BLaER1 treated with 17β-estradiol and CSF1 and Interleukin-3, amounts not matched to agents 10 nM and 100 nM (cell line): ENCODE measurements around the gene DHRS3.
"Not testable (repeated sequence)": the region's sequence is repeated elsewhere in the genome, so short reads cannot be mapped to it uniquely, and the experiment has no call there.

Source experiments
- H3K27ac ChIP-seq, 11 experiments: shearing (Covaris generic); formaldehyde crosslinking; 2 replicates each; pipeline ENCODE4 v1.8.1; 2022
- H3K27me3 ChIP-seq, 11 experiments: shearing (Covaris generic); formaldehyde crosslinking; 2 replicates each; pipeline ENCODE4 v1.8.1; 2022
- H3K36me3 ChIP-seq, 11 experiments: shearing (Covaris generic); formaldehyde crosslinking; 2 replicates each; pipeline ENCODE4 v1.8.1; 2022
- H3K4me1 ChIP-seq, 10 experiments: shearing (Covaris generic); formaldehyde crosslinking; 2 replicates each; pipeline ENCODE4 v1.8.1; 2022
- H3K4me2 ChIP-seq, 11 experiments: shearing (Covaris generic); formaldehyde crosslinking; 2 replicates each; pipeline ENCODE4 v1.8.1; 2022
- H3K4me3 ChIP-seq, 10 experiments: shearing (Covaris generic); formaldehyde crosslinking; 2 replicates each; pipeline ENCODE4 v1.8.1; 2022
- H3K9ac ChIP-seq, 11 experiments: shearing (Covaris generic); formaldehyde crosslinking; 2 replicates each; pipeline ENCODE4 v1.8.1; 2022
- H3K9me3 ChIP-seq, 11 experiments: shearing (Covaris generic); formaldehyde crosslinking; replicated peaks in 1 of 11; 2 replicates each; pipeline ENCODE4 v1.8.1; 2022
- H4K20me1 ChIP-seq, 11 experiments: shearing (Covaris generic); formaldehyde crosslinking; 2 replicates each; pipeline ENCODE4 v1.8.1; 2022
- Cebpa-rat ChIP-seq, 11 experiments: shearing (Covaris generic); IDR thresholded peaks; 2 replicates each; pipeline ENCODE4 v1.8.1; 2022

The DHRS3 gene

GRCh38 chr1:12542616-12543592 is 75.1 kb downstream of the DHRS3 start:
- no peak overlapping the region for H3K9ac ChIP-seq
- H3K27ac ChIP-seq: no peak overlapping the region
- H3K4me1 ChIP-seq: peaks cover 19 to 77% (median 61%) of the 10 kb centered on the region in 10 experiments
- H3K4me3 ChIP-seq: no peak overlapping the region
- no peak for TF ChIP-seq Cebpa-rat (IDR thresholded peaks at IDR 0.05)
- H3K4me2 ChIP-seq: peak overlapping the region in 7 of 11 experiments; percentile 74 to 94 (median 84); a peak in 12 of 22 replicates
- H4K20me1 ChIP-seq: no peaks in the 10 kb centered on the region; a peak in 1 of 22 replicates
- no peaks in the 10 kb centered on the region for H3K27me3 ChIP-seq
- H3K36me3 ChIP-seq: no peaks in the 10 kb centered on the region
- peaks cover 0 to 3% (median 0%) of the 10 kb centered on the region in 11 experiments; a peak in 3 of 22 replicates for H3K9me3 ChIP-seq

- H3K27ac ChIP-seq: peak overlapping the region in 2 of 11 experiments; percentile 22 to 34; a peak in 2 of 22 replicates
- H3K27me3 ChIP-seq: no peaks in the 10 kb centered on the region
- no peak overlapping the region for H3K4me3 ChIP-seq
- H3K9ac ChIP-seq: peak overlapping the region in 1 of 11 experiments; percentile 65; a peak in 2 of 22 replicates
- no peak for TF ChIP-seq Cebpa-rat (IDR thresholded peaks at IDR 0.05)
- H3K4me2 ChIP-seq: peak overlapping the region in 9 of 11 experiments; percentile 72 to 94 (median 83); a peak in 18 of 22 replicates
- peaks cover 19 to 69% (median 53%) of the 10 kb centered on the region in 10 experiments for H3K4me1 ChIP-seq
- peaks cover 2 to 11% (median 7%) of the 10 kb centered on the region in 11 experiments; a peak in 15 of 22 replicates for H3K9me3 ChIP-seq
- no peaks in the 10 kb centered on the region for H3K36me3 ChIP-seq
- no peaks in the 10 kb centered on the region; a peak in 1 of 22 replicates for H4K20me1 ChIP-seq
These were observed 75.9 kb downstream of the DHRS3 start for GRCh38 chr1:12542138-12542465.

GRCh38 chr1:12541274-12542137 is 76.5 kb downstream of the DHRS3 start:
- H4K20me1 ChIP-seq: no peaks in the 10 kb centered on the region; a peak in 1 of 22 replicates
- peaks cover 0 to under 1% (median 0%) of the 10 kb centered on the region in 11 experiments; a peak in 1 of 22 replicates for H3K36me3 ChIP-seq
- peaks cover 8 to 17% (median 13%) of the 10 kb centered on the region in 11 experiments for H3K9me3 ChIP-seq
- peak overlapping the region in 7 of 11 experiments; percentile 6 to 65 (median 50); a peak in 9 of 22 replicates for H3K9ac ChIP-seq
- TF ChIP-seq Cebpa-rat (IDR thresholded peaks at IDR 0.05): no peak
- no peaks in the 10 kb centered on the region for H3K27me3 ChIP-seq
- peak overlapping the region in 5 of 11 experiments; percentile 10 to 34 (median 27); a peak in 5 of 22 replicates for H3K27ac ChIP-seq
- H3K4me3 ChIP-seq: no peak overlapping the region; a peak in 1 of 20 replicates
- H3K4me1 ChIP-seq: peaks cover 19 to 63% (median 47%) of the 10 kb centered on the region in 10 experiments
- H3K4me2 ChIP-seq: peak overlapping the region; percentile 41 to 94 (median 78)

GRCh38 chr1:12540580-12541273 is 77.3 kb downstream of the DHRS3 start:
- H4K20me1 ChIP-seq: no peaks in the 10 kb centered on the region; a peak in 1 of 22 replicates
- H3K27me3 ChIP-seq: no peaks in the 10 kb centered on the region
- peak overlapping the region in 6 of 11 experiments; percentile 28 to 65 (median 50); a peak in 6 of 22 replicates for H3K9ac ChIP-seq
- no peak overlapping the region for H3K4me3 ChIP-seq
- H3K4me1 ChIP-seq: peaks cover 19 to 55% (median 39%) of the 10 kb centered on the region in 10 experiments
- no peak for TF ChIP-seq Cebpa-rat (IDR thresholded peaks at IDR 0.05)
- H3K9me3 ChIP-seq: peaks cover 15 to 25% (median 21%) of the 10 kb centered on the region in 11 experiments
- peaks cover 0 to 6% (median 0%) of the 10 kb centered on the region in 11 experiments; a peak in 3 of 22 replicates for H3K36me3 ChIP-seq
- no peak overlapping the region for H3K27ac ChIP-seq
- peak overlapping the region; percentile 41 to 94 (median 78) for H3K4me2 ChIP-seq

GRCh38 chr1:12539705-12540579 is 78.1 kb downstream of the DHRS3 start:
- no peak overlapping the region for H3K4me2 ChIP-seq
- H3K36me3 ChIP-seq: peaks cover 0 to 6% (median 0%) of the 10 kb centered on the region in 11 experiments; a peak in 3 of 22 replicates
- H3K4me3 ChIP-seq: no peak overlapping the region
- H3K9me3 ChIP-seq: peaks cover 18 to 33% (median 26%) of the 10 kb centered on the region in 11 experiments
- H3K27me3 ChIP-seq: no peaks in the 10 kb centered on the region
- no peak overlapping the region for H3K9ac ChIP-seq
- H3K27ac ChIP-seq: no peak overlapping the region
- H3K4me1 ChIP-seq: peaks cover 14 to 47% (median 31%) of the 10 kb centered on the region in 10 experiments
- no peak for TF ChIP-seq Cebpa-rat (IDR thresholded peaks at IDR 0.05)
- H4K20me1 ChIP-seq: no peaks in the 10 kb centered on the region; a peak in 1 of 22 replicates

- no peaks in the 10 kb centered on the region for H3K27me3 ChIP-seq
- no peak overlapping the region for H3K9ac ChIP-seq
- H3K9me3 ChIP-seq: peaks cover 18 to 36% (median 27%) of the 10 kb centered on the region in 11 experiments
- H3K27ac ChIP-seq: no peak overlapping the region
- no peaks in the 10 kb centered on the region; a peak in 1 of 22 replicates for H4K20me1 ChIP-seq
- TF ChIP-seq Cebpa-rat (IDR thresholded peaks at IDR 0.05): no peak
- H3K36me3 ChIP-seq: peaks cover 0 to 6% (median 0%) of the 10 kb centered on the region in 11 experiments; a peak in 3 of 22 replicates
- no peak overlapping the region for H3K4me2 ChIP-seq
- no peak overlapping the region for H3K4me3 ChIP-seq
- peaks cover 12 to 41% (median 25%) of the 10 kb centered on the region in 10 experiments for H3K4me1 ChIP-seq
These were observed 78.7 kb downstream of the DHRS3 start for GRCh38 chr1:12539320-12539704.

GRCh38 chr1:12538536-12538935 is 79.5 kb downstream of the DHRS3 start:
- not testable (repeated sequence) for H3K36me3 ChIP-seq, H3K27me3 ChIP-seq, H3K4me2 ChIP-seq, H4K20me1 ChIP-seq, H3K27ac ChIP-seq, H3K9ac ChIP-seq, H3K4me3 ChIP-seq
- Histone ChIP-seq H3K9me3 (peaks cover 18 to 36% (median 27%) of the 10 kb centered on the region in 11 experiments), H3K4me1 (peaks cover 12 to 33% (median 21%) of the 10 kb centered on the region in 10 experiments)
